HG03103 (cell line): ENCODE results near the gene BCL11B.

Experiments
- ATAC-seq: cut with Tn5 transposase; IDR thresholded peaks from one replicate; pipeline ENCODE4 v1.9.1; 2021; ENCODE audit warnings: low read depth; ENCODE audit not compliant: unreplicated experiment

Gene BCL11B

DNA sequence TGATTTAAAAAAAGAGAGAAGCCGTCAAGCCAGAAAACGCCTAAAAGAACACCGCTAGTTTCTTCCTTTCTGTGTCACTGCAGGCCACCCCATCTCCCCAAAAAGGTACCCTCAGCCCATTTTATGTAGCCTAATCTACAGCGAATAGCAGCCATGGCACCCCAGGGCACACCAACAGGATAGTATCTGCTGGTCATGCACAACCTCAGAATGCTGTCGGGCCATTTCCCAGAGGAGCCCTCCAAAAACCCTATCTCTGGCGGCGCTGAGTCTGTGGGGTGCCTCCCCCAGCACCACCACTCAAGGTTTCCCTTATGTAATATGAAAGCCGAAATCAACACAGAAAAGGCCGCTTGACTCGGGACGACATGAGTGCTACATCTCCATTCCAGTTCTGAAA, 98.9 kb downstream of the BCL11B start:
- no peak for ATAC-seq

DNA sequence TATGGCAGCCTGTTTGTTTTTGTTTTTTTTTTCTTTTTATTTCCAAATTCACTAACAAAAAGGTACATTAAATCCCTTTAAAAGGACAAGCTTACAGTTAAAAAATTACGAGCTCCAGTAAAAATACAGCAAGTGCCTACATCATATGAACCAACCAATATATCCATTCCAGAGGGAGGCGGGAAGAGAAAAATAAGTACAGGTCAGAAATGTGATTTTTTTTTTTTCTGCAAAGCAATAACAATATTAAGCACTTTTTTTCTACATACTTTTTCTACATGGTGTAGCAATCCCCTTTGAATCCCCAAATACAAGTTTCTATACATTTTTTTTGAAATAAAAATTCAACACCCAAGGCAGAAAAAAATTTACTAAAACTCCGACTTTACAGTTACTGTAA, 100.6 kb downstream of the BCL11B start:
- no peak for ATAC-seq

DNA sequence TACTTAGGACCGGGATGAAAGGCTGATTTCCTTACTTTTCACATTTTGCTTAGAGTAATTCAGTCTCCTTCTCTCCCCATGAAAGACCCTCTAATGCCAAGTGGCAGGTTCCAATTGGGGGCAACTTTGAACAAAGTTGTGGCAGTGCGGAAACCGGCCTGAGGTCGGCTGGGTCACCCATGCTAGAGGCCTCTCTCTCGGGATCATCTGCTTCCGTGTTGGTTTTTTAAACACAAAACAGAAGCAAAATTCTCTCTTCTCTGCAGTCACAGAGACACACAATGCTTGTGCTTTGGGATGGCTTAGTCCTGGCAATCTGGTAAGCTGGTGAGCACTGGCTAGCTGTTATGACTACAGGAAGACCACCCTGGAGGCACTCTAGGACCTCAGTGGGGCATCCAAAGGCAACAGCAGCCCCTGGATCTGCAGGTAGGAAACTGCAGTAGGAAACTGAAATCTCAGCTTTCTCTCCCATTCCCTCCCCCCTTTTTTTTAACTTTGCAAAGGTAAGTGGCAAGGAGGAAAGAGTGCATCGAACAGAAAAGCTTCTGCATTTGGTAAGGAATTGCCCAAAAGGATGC, 102.1 kb downstream of the BCL11B start:
- ATAC-seq = no peak

GRCh38 chr14:99168330-99168729, 103.7 kb downstream of the BCL11B start:
- no peak for ATAC-seq

- ATAC-seq = no peak
These were observed 105.5 kb downstream of the BCL11B start for GRCh38 chr14:99166506-99166905.

DNA sequence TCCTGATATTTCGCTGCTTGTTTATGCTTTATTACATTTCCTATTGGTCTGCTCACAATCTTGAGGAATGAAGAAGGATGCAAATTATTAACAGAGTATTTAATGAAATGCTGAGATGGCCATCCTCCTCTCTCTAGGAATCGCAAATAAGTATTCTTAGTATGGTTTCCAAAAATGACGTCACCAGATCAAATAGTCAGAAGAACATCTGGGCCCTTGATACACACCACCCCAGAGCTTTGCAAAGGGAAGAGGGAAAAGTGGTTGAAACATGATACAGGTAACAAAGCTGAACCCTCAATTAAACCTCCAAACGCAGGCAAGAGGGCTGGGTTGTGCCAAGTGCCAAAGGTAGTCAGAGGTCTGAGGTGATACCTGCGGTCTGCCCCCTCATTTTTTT, 107.3 kb downstream of the BCL11B start:
- no peak for ATAC-seq

DNA sequence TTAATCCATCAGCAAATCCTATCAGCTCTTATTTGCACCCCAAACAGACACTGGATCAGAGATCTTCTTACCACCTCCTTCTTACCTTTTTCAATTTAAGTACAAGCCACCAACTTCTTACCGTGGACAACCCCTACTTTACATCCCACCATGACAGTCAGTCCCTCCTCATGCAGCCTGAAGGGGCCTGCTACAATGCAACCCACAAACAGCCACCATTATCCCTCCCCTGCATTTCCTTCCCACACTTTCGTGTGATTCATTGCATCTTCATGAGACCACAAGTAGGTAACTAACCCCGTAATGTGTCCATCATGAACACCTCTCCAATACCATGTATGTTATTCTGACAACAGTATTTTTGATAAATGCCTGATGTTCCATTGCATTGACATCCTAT, 108.6 kb downstream of the BCL11B start:
- no peak for ATAC-seq

DNA sequence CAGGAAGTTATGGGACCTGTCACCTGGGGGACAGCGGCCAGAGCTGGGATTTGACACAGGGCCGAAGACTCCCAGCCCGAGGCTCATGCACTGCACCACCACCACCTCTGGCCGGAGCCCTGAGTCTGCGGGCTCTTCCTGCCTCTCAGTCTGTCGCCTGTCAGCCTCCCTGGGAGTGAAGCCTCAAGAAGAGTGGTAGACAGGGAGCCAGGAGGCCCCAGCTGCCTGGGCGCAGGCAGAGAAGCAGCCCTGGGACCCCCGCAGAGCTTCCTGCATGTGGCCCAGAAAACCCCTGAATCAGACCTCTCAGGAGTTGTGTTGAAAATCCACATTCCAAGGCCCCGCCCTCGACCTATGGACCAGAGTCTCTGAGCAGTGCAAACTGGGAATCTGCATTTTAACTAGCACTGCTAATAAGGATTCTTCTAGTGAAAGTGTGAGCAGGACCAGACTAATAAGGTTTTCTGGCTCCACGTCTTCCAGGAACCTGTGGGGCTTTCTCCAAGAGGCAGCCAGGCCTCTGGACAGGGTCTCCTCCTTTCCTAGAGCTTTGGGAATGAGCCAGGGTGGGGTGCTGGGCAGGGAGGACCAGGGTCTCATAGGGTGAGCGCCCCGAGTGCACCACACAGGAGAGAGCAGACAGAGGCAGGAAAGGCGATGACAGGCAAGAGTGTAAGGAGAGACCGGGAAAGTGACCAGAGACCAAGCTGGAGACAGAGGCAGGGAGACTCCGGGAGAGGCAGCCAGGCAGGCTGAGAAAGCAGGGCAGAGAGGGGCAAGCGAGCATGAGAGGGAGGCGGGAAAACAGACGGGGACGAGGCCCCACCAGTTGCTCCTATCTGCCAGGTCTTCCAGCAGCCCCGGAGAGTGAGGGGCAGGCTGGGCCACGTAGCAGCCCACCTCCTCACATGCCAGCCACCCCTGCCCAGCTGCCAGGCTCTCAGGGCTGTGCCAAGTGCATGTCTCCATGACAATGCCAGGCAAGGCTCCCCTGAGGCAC, 112.4 kb downstream of the BCL11B start:
- no peak for ATAC-seq

GRCh38 chr14:99158646-99159165, 113.3 kb downstream of the BCL11B start:
- ATAC-seq = no peak

- ATAC-seq = no peak
These were observed 113.8 kb downstream of the BCL11B start for GRCh38 chr14:99158150-99158549.

DNA sequence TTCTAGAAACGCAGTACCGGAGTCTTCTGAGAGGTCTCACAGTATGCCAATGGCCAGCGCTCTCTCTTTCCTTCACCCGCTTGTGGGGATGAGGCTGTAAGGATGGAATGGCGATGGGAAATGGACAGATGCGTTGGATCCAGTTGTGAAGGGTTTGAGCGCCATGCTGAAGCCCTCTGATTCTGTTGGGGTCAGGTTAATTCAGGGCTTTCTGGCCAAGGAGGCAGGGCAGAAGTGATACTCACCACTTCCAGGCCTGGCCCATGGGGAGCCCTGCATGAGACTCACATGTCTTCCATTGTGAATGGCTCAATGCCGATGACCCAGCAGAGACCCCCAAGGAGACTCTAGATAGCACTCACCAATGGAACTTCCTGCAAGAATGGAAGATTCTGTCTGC, 114.3 kb downstream of the BCL11B start:
- no peak for ATAC-seq

GRCh38 chr14:99157246-99157645, 114.8 kb downstream of the BCL11B start:
- no peak for ATAC-seq

DNA sequence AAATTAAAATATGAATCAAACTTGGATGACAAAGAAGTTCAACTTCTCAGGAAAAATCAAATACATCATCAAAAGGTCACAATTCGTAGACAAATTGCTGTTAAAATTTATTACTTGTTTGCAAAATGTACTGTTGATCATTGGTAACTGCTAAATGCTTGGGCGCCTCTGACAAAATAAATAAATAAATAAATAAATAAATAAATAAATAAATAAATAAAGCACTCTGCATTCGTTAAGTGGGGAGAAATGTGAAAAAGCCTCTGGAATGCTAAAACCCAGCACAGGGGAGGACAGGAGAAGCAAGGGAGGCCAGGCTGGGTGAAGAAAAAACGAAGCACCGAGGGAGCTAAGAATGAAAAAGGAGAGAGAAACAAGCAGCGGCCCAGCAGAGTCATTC, 115.2 kb downstream of the BCL11B start:
- ATAC-seq = no peak

DNA sequence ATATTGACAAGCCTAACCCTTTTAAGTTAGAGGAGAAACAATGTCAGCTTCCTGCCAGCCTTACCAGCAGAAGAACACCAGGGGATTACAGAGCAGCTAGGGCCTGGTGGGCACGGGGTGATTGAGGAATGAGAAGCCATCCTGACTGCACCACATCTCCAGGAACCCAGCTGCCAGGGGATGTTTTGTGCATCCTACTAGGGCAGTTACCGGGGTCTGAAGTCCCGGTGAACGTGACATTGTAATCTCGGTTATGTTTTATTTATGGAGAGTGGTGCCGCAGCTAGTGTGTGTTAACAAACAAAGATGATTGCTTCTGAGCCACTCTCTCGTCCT, 115.9 kb downstream of the BCL11B start:
- no peak for ATAC-seq

DNA sequence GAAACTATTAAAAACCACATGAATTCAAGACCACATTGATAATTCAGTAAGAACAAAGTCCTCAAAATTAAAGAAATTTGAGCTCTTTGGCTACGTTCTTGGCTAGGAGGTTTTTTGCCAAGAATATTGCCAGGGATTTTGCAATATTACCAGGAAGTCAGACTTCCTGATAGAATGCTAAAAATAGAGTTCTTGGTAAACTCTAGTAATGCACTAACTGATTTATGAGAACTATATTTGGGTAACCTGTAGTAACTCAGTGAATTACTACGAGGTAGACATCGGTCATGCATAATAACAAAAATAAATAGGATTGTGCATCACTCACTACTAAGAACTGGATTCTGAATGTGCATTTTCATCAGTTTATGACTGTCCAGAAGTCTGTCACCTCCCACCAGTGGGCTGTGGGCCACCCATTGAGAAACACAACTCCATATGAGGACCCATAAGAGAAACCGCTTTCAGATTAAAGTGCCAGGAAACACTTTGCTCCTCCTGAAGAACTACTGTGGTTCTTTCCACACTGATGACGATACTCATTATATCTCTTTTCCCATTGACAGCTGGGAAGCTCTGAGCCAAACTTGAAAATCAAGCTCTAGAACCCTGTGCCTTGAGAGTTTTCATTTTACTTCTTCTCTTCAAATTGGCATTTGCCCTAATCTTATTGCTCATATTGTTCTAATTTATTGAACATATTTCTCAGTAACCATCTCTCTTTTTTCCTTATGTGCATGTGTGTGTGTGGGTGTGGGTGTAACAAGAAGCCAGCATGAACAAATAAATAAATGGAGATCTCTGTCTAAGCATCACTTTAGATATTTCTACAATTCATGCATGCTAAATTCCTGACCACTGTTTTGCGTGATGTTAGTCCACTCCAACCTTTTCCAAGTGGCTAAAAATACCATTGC, 116.6 kb downstream of the BCL11B start:
- ATAC-seq = no peak

GRCh38 chr14:99150236-99150635, 121.8 kb downstream of the BCL11B start:
- no peak for ATAC-seq

- no peak for ATAC-seq
These were observed 123.0 kb downstream of the BCL11B start for GRCh38 chr14:99148861-99149610.

DNA sequence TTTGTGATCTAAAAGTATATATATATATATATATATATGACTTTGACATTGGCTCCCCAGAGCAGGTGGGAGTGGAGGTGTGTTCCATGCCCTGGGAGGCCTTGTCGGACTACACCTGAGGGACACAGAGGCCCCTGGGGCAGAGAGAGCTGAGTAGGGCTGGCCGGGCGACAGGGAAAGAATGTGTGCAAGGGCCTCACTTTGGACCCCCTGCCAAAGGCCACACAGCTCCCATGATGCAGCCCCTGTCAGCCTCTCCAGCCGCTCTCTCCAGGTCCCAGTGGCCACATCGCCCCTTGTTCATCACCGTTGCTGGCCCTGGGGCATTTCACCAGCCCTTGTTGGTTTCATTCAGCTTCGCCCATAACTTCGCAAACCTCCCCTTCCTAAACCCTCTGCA, 123.9 kb downstream of the BCL11B start:
- no peak for ATAC-seq

GRCh38 chr14:99147366-99147740, 124.6 kb downstream of the BCL11B start:
- ATAC-seq = no peak
